Prostate gland (tissue), 2 donors: ENCODE results near the gene NR5A2.

Source experiments
- POLR2A ChIP-seq: fragments of 450-650 bp; IDR thresholded peaks from one replicate; pipeline ENCODE4 v1.6.1; 2016; ENCODE audit warnings: antibody characterized with exemption, mild to moderate bottlenecking
- POLR2AphosphoS5 ChIP-seq: sonication (generic); formaldehyde crosslinking; IDR thresholded peaks from one replicate; pipeline ENCODE4 v1.6.1; 2017; ENCODE audit warnings: antibody characterized with exemption
- TF ChIP-seq, protein P1 (sequence below), 4 experiments: fragments of 200-600 bp in 2 of 4; fragments of 450-650 bp in 2 of 4; sonication (generic) in 2 of 4; IDR thresholded peaks; 1 replicate in 3 of 4; 2 replicates in 1 of 4; pipeline ENCODE4 v1.5.1; 2016 to 2019; ENCODE audit warnings: antibody characterized with exemption in 4 of 4, mild to moderate bottlenecking in 2 of 4, moderate library complexity in 2 of 4

- no peak for TF ChIP-seq POLR2A
- TF ChIP-seq, protein P1, sequence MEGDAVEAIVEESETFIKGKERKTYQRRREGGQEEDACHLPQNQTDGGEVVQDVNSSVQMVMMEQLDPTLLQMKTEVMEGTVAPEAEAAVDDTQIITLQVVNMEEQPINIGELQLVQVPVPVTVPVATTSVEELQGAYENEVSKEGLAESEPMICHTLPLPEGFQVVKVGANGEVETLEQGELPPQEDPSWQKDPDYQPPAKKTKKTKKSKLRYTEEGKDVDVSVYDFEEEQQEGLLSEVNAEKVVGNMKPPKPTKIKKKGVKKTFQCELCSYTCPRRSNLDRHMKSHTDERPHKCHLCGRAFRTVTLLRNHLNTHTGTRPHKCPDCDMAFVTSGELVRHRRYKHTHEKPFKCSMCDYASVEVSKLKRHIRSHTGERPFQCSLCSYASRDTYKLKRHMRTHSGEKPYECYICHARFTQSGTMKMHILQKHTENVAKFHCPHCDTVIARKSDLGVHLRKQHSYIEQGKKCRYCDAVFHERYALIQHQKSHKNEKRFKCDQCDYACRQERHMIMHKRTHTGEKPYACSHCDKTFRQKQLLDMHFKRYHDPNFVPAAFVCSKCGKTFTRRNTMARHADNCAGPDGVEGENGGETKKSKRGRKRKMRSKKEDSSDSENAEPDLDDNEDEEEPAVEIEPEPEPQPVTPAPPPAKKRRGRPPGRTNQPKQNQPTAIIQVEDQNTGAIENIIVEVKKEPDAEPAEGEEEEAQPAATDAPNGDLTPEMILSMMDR (IDR thresholded peaks at IDR 0.05): no peak
- no peak for TF ChIP-seq POLR2AphosphoS5
Measured at GRCh38 chr1:200183637-200184036, 156.1 kb downstream of the NR5A2 start.
